Kidney epithelial cell (primary cell): Measurements from ENCODE around the gene ZNF438. TPM values are rescaled to one million over a fixed set of nuclear protein-coding genes. Genes with fewer than 3 reads are reported as not detected.

Experiments used
- DNase-seq: peaks from one replicate; pipeline ENCODE4 v3.0.0-alpha.2; 2010; ENCODE audit warnings: low read depth
- H3K27me3 ChIP-seq: 2 replicates; pipeline ENCODE4 v1.6.0; 2011; ENCODE audit warnings: low read length; ENCODE audit not compliant: control insufficient read depth, insufficient read depth
- H3K36me3 ChIP-seq: 2 replicates; pipeline ENCODE4 v1.5.1; 2011; ENCODE audit warnings: low read length; ENCODE audit not compliant: control insufficient read depth, insufficient read depth
- H3K4me3 ChIP-seq: 2 replicates; pipeline ENCODE4 v1.5.1; 2011; ENCODE audit warnings: low read depth, mild to moderate bottlenecking, control low read depth, low read length
- total RNA-seq: library from RNA; depleted of rRNA; stranded (reverse); fragments of >200 nt; gene quantifications from 2 replicates; pipeline ENCODE4 v1.2.3, GENCODE V29; 2015
- TF ChIP-seq, protein P1 (sequence below): IDR thresholded peaks from 2 replicates; pipeline ENCODE4 v1.5.1; 2011; ENCODE audit warnings: mild to moderate bottlenecking, moderate library complexity, low read length, control low read depth, inconsistent platforms; ENCODE audit not compliant: insufficient read depth, poor library complexity, severe bottlenecking

Gene ZNF438
- total RNA-seq, 1 donor from 2014 or later = 3.3 TPM

DNA sequence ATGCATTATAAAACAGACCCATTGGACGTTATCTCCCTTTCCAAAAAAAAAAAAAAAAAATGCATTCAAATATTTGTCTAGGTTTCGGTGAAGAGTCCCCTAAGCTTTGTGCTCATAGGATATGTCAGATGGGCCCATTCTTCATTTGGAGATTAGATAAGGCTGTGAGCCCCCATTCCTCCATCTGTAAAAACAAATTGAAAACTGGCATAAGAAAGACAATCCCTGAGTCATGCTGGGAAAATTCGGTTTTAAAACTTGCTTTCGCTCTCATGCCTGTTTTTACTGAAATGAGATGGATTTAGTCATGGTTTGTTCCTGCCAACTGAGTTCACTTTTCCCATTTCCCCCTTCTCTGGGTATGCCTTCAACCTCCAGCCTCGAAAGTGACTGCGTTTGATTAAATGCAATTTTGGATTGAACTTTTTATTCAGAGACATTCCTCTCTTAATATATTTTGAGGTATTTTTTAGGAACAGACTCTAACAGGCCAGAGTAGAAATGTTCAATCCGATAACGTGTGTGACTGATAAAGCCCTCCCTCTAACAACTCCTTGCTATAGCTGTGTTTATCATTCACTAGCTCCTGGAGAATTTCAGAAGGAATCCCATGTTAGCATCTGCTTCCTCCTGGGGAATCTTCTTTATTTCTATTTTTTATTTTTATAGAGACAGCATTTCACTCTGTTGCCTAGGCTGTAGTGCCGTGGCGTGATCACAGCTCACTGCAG is 211.2 kb downstream of the ZNF438 start:
- H3K27me3 ChIP-seq = no peaks in the 10 kb centered on the region
- no peak overlapping the region for H3K4me3 ChIP-seq
- TF ChIP-seq, protein P1, sequence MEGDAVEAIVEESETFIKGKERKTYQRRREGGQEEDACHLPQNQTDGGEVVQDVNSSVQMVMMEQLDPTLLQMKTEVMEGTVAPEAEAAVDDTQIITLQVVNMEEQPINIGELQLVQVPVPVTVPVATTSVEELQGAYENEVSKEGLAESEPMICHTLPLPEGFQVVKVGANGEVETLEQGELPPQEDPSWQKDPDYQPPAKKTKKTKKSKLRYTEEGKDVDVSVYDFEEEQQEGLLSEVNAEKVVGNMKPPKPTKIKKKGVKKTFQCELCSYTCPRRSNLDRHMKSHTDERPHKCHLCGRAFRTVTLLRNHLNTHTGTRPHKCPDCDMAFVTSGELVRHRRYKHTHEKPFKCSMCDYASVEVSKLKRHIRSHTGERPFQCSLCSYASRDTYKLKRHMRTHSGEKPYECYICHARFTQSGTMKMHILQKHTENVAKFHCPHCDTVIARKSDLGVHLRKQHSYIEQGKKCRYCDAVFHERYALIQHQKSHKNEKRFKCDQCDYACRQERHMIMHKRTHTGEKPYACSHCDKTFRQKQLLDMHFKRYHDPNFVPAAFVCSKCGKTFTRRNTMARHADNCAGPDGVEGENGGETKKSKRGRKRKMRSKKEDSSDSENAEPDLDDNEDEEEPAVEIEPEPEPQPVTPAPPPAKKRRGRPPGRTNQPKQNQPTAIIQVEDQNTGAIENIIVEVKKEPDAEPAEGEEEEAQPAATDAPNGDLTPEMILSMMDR = no peak
- peak; percentile 21 for DNase-seq
- no peaks in the 10 kb centered on the region for H3K36me3 ChIP-seq

DNA sequence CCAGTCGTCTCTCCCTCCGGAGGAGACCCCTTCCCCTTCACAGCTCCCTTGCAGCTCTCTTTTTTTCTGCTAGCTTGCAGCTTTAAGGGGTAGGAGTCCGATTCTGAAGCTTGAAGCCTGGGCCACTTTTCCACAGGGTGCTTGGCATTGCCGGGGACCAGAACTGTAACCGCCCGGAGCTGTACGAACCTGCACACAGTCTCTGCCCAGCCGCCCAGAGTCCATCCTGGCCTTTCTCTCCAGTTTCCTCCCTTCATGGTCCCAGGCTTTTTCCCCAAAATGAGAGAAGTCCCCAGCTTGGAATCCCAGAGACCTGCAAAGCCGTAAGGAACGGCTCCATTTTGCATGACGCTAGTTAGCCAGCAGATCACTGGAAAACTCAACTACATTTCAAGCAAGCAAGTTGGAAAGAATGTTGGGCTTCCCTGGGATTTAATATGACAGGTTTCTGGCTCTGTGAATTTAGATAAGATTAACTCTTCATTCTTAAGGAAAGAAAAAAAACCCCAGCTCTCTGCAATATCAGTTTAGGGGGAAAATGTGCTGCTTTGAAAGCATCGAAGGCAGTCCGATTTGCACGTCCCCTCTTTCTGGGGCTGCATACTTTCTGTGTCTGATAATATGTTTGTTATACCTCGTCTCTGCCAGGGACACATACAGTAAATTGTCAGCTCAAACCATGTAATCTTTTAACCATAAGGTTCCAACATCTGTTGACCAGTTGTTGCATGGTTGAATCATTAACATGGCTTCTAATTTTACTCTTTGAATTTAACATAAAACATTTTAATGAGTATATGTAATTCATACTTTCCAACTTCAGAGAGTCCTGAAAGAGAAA is 212.1 kb downstream of the ZNF438 start:
- TF ChIP-seq, protein P1 = no peak
- Histone ChIP-seq H3K27me3 (no peaks in the 10 kb centered on the region), H3K4me3 (no peak overlapping the region), H3K36me3 (no peaks in the 10 kb centered on the region)
- no peak for DNase-seq

DNA sequence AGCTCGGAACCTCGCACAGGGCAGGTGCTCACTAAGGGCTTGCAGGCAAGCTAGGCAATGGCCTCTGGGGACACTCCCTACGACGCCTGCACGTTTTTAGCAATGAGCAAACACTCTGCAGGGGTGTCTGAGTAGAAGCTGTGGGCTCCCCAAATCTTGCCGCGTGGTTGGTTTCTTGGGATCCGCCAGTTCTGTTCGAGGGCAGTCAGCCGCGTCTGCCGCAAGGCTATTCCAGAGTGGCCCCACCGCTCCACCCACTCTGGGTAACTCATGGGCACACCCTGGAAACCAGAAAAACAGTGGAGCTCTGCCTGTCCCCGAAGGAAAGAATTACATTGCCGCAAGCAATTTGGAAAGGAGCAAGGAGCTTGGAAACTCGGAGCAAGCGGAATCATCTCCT is 212.8 kb downstream of the ZNF438 start:
- TF ChIP-seq, protein P1 = no peak
- Histone ChIP-seq H3K4me3 (no peak overlapping the region), H3K36me3 (no peaks in the 10 kb centered on the region), H3K27me3 (no peaks in the 10 kb centered on the region)
- DNase-seq = no peak

DNA sequence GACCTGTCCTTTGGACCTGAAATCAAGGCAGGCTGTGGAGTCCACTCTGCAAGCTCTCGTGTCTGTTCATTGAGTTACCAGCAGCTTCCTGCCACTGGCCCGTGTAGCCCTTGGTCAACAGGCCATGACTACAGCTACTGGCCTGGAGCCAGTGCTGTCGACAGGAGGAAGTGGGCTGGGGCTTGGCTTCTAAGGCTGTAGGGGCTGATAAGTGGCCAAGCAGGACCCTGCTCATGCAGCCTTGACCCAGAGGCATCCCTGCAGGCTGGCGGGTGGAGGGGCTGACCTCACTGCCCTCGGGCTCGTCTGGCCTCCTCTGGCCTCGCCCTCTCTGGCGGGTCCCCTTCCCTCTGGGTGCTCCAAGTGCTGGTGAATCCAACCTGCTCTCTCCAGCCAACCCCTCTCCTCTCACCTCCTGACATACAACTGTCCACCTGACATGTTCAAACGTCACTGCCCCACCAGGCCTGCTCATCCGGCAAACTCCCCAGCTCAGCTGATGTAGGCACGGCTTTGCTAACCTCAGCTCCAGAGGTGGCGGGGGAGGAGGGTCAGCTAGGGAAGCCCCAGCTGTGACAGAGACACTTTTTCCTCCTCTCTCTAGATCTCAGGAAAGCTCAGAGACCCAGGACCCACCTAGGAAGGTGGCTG is 213.5 kb downstream of the ZNF438 start:
- Histone ChIP-seq H3K27me3 (no peaks in the 10 kb centered on the region), H3K36me3 (no peaks in the 10 kb centered on the region), H3K4me3 (no peak overlapping the region)
- TF ChIP-seq, protein P1 = no peak
- DNase-seq = peak; percentile 59

GRCh38 chr10:30817541-30817940 is 214.1 kb downstream of the ZNF438 start:
- DNase-seq = no peak
- TF ChIP-seq, protein P1 = no peak
- no peak overlapping the region for H3K4me3 ChIP-seq
- no peaks in the 10 kb centered on the region for H3K27me3 ChIP-seq
- H3K36me3 ChIP-seq = no peaks in the 10 kb centered on the region
